Fibroblast of lung (primary cell): ENCODE results near the gene FRY. TPM values are rescaled to one million over a fixed set of nuclear protein-coding genes. Genes with fewer than 3 reads are reported as not detected.

ENCODE experiments used
- DNase-seq, 2 donors: peaks; one replicate each; pipeline versions ENCODE4 v3.0.0 to v3.0.0-alpha.2; 2010; ENCODE audit warnings: low read depth in 2 of 2
- H2AFZ ChIP-seq: 2 replicates; pipeline ENCODE4 v1.5.1; 2012; ENCODE audit warnings: low read length, control low read depth, inconsistent platforms
- H3K27ac ChIP-seq: 2 replicates; pipeline ENCODE4 v1.5.1; 2011; ENCODE audit warnings: low read length, control low read depth; ENCODE audit not compliant: insufficient read depth
- H3K27me3 ChIP-seq: 2 replicates; pipeline ENCODE4 v1.5.1; 2011; ENCODE audit warnings: mild to moderate bottlenecking, low read length; ENCODE audit not compliant: control insufficient read depth, insufficient read depth
- H3K36me3 ChIP-seq: 2 replicates; pipeline ENCODE4 v1.5.1; 2011; ENCODE audit warnings: low read length; ENCODE audit not compliant: control insufficient read depth, insufficient read depth
- H3K4me1 ChIP-seq: 2 replicates; pipeline ENCODE4 v1.5.1; 2011; ENCODE audit warnings: low read length; ENCODE audit not compliant: control insufficient read depth, insufficient read depth; ENCODE audit errors: extremely low read depth
- H3K4me2 ChIP-seq: 2 replicates; pipeline ENCODE4 v1.5.1; 2011; ENCODE audit warnings: low read length, control low read depth; ENCODE audit not compliant: insufficient read depth; ENCODE audit errors: extremely low read depth
- H3K4me3 ChIP-seq, 4 experiments: fragments of 200-600 bp in 1 of 4; sonication (generic) in 1 of 4; replicated peaks in 1 of 4; 2 replicates each; pipeline ENCODE4 v1.5.1; 2011 to 2016; ENCODE audit warnings: low read length in 4 of 4, low read depth in 3 of 4, mild to moderate bottlenecking in 3 of 4, control low read depth in 2 of 4, inconsistent platforms in 1 of 4, mixed read lengths in 1 of 4; ENCODE audit not compliant: insufficient read depth in 1 of 4; ENCODE audit errors: control extremely low read depth in 1 of 4
- H3K79me2 ChIP-seq: 2 replicates; pipeline ENCODE4 v1.5.1; 2012; ENCODE audit warnings: mild to moderate bottlenecking, low read length, inconsistent platforms; ENCODE audit not compliant: control insufficient read depth, insufficient read depth
- H3K9ac ChIP-seq: 2 replicates; pipeline ENCODE4 v1.5.1; 2011; ENCODE audit warnings: mild to moderate bottlenecking, low read length, control low read depth; ENCODE audit not compliant: insufficient read depth
- H3K9me3 ChIP-seq: 2 replicates; pipeline ENCODE4 v1.5.1; 2012; ENCODE audit warnings: low read depth, low read length; ENCODE audit not compliant: control insufficient read depth, insufficient read depth
- H4K20me1 ChIP-seq: 2 replicates; pipeline ENCODE4 v1.5.1; 2011; ENCODE audit warnings: low read length; ENCODE audit not compliant: control insufficient read depth, insufficient read depth; ENCODE audit errors: extremely low read depth
- EZH2 ChIP-seq: IDR thresholded peaks from 2 replicates; pipeline ENCODE4 v1.5.1; 2012; ENCODE audit warnings: low read length, control low read depth, mild to moderate bottlenecking; ENCODE audit errors: missing control alignments
- polyA plus RNA-seq, 2 donors: library from polyadenylated mRNA; depleted of rRNA in 1 of 2; stranded (reverse) in 1 of 2; unstranded in 1 of 2; fragments of >200 nt; gene quantifications; 2 replicates each; pipeline ENCODE4 v1.2.1, GENCODE V29; 2011 to 2012; ENCODE audit warnings: missing spikeins in 1 of 2
- total RNA-seq: library from RNA; depleted of rRNA; stranded (reverse); fragments of >200 nt; gene quantifications from 2 replicates; pipeline ENCODE4 v1.2.1, GENCODE V29; 2014
- TF ChIP-seq, protein P1 (sequence below), 2 donors: IDR thresholded peaks in 1 of 2; conservative IDR thresholded peaks in 1 of 2; 1 replicate in 1 of 2; 2 replicates in 1 of 2; pipeline ENCODE4 v1.5.1; 2011 to 2012; ENCODE audit warnings: low read length in 2 of 2, control low read depth in 1 of 2, inconsistent platforms in 1 of 2, low read depth in 1 of 2, mild to moderate bottlenecking in 1 of 2

Gene FRY
- total and polyA plus RNA-seq, 2 donors (not counting 1 experiment from before 2014, with no cell fraction given), result 8.8 to 18.3 TPM

- no peak overlapping the region for H3K4me2 ChIP-seq
- H2AFZ ChIP-seq, result no peak overlapping the region
- H3K79me2 ChIP-seq, result no peaks in the 10 kb centered on the region
- H3K27me3 ChIP-seq, result no peaks in the 10 kb centered on the region
- peaks cover 3% of the 10 kb centered on the region for H3K4me1 ChIP-seq
- no peaks in the 10 kb centered on the region for H3K9me3 ChIP-seq
- H3K36me3 ChIP-seq, result no peaks in the 10 kb centered on the region
- no peak overlapping the region for H3K27ac ChIP-seq
- H3K9ac ChIP-seq, result no peak overlapping the region
- no peaks in the 10 kb centered on the region for H4K20me1 ChIP-seq
- TF ChIP-seq EZH2, result no peak
- TF ChIP-seq, protein P1, sequence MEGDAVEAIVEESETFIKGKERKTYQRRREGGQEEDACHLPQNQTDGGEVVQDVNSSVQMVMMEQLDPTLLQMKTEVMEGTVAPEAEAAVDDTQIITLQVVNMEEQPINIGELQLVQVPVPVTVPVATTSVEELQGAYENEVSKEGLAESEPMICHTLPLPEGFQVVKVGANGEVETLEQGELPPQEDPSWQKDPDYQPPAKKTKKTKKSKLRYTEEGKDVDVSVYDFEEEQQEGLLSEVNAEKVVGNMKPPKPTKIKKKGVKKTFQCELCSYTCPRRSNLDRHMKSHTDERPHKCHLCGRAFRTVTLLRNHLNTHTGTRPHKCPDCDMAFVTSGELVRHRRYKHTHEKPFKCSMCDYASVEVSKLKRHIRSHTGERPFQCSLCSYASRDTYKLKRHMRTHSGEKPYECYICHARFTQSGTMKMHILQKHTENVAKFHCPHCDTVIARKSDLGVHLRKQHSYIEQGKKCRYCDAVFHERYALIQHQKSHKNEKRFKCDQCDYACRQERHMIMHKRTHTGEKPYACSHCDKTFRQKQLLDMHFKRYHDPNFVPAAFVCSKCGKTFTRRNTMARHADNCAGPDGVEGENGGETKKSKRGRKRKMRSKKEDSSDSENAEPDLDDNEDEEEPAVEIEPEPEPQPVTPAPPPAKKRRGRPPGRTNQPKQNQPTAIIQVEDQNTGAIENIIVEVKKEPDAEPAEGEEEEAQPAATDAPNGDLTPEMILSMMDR (conservative IDR thresholded peaks at IDR 0.05 in 1 of 2, IDR thresholded peaks at IDR 0.05 in 1 of 2; ENCODE audit: low read depth in 1 of 2, low read length in 2 of 2), result no peak
- no peak overlapping the region for H3K4me3 ChIP-seq
- no peak for DNase-seq
Observed at GRCh38 chr13:32040689-32041088, 9.1 kb downstream of the FRY start.

GRCh38 chr13:32041429-32041828 lies 9.9 kb downstream of the FRY start:
- H3K79me2 ChIP-seq, result no peaks in the 10 kb centered on the region
- H2AFZ ChIP-seq, result no peak overlapping the region
- H3K9me3 ChIP-seq, result no peaks in the 10 kb centered on the region
- no peaks in the 10 kb centered on the region for H3K36me3 ChIP-seq
- H3K27me3 ChIP-seq, result no peaks in the 10 kb centered on the region
- H3K4me1 ChIP-seq, result peaks cover 5% of the 10 kb centered on the region
- H3K9ac ChIP-seq, result no peak overlapping the region
- DNase-seq, result no peak
- H3K4me3 ChIP-seq, result no peak overlapping the region
- TF ChIP-seq, protein P1 (conservative IDR thresholded peaks at IDR 0.05 in 1 of 2, IDR thresholded peaks at IDR 0.05 in 1 of 2; ENCODE audit: low read depth in 1 of 2, low read length in 2 of 2), result no peak
- TF ChIP-seq EZH2, result no peak
- H4K20me1 ChIP-seq, result no peaks in the 10 kb centered on the region
- H3K4me2 ChIP-seq, result no peak overlapping the region
- H3K27ac ChIP-seq, result no peak overlapping the region

DNA sequence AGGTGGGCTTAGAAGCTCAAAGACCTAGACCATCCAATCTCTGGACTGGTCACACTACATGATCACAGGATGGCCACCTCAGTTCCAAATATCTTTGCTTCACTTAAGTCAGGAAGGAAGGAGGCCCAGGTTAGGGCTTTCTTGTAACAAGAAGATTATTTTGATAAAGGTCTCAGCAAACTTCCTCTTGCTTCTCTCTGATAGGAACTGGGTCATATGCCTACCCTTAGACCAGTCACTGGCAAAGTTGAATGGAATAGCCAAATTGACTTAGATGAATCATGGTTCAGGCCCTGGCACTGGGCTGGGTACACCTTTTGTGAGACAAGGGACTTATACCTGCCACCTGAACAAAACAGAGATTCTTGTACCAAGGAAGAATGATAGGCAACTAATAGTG lies 11.0 kb downstream of the FRY start:
- no peak overlapping the region for H3K4me3 ChIP-seq
- no peak overlapping the region for H3K4me2 ChIP-seq
- peaks cover 5% of the 10 kb centered on the region for H3K4me1 ChIP-seq
- no peaks in the 10 kb centered on the region for H3K27me3 ChIP-seq
- H3K79me2 ChIP-seq, result no peaks in the 10 kb centered on the region
- no peaks in the 10 kb centered on the region for H3K36me3 ChIP-seq
- DNase-seq, result no peak
- no peak overlapping the region for H3K27ac ChIP-seq
- no peaks in the 10 kb centered on the region for H3K9me3 ChIP-seq
- H4K20me1 ChIP-seq, result no peaks in the 10 kb centered on the region
- H3K9ac ChIP-seq, result no peak overlapping the region
- no peak overlapping the region for H2AFZ ChIP-seq
- no peak for TF ChIP-seq EZH2
- TF ChIP-seq, protein P1 (conservative IDR thresholded peaks at IDR 0.05 in 1 of 2, IDR thresholded peaks at IDR 0.05 in 1 of 2; ENCODE audit: low read depth in 1 of 2, low read length in 2 of 2), result no peak
